WI38 (cell line): ENCODE data around the gene TMEM164.

Source experiments
- H3K4me3 ChIP-seq: 2 replicates; pipeline ENCODE4 v1.5.1; 2011; ENCODE audit warnings: low read depth, mild to moderate bottlenecking, control low read depth, low read length
- TF ChIP-seq, protein P1 (sequence below): IDR thresholded peaks from 2 replicates; pipeline ENCODE4 v1.5.1; 2012; ENCODE audit warnings: low read depth, mild to moderate bottlenecking, control low read depth, low read length

The TMEM164 gene

DNA sequence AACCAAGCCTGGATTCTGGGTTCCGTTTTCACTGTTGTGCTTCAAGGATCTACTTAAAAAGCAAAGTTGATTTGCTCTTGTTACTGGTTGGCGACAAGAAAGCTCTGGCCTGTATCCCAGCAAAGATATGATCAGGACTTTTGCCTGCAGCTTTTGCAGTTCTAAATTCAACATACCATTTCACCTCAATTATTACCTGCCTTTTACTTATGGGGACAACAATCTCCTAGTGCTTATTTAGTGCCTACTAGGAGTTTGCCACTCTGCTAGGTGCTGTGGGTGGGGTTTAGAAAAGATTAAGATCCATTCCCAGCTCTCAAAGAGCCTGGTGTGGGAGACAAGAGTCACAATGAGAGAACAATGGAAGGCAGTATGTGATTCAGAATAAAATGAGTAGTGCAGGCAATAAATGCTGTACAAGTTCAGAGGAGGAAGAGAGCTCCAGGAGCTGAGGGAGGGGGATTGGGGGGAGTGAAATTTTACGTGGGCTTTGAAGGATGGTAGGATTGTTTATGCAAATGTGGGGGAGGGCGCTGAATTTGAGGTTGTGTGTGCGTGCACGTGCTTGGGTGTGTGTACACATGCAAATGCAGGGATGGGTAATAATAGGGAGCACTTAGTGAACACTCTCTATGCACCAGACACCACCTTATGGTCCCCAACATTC lies 5.0 kb upstream of the TMEM164 start:
- no peak overlapping the region for H3K4me3 ChIP-seq
- TF ChIP-seq, protein P1, sequence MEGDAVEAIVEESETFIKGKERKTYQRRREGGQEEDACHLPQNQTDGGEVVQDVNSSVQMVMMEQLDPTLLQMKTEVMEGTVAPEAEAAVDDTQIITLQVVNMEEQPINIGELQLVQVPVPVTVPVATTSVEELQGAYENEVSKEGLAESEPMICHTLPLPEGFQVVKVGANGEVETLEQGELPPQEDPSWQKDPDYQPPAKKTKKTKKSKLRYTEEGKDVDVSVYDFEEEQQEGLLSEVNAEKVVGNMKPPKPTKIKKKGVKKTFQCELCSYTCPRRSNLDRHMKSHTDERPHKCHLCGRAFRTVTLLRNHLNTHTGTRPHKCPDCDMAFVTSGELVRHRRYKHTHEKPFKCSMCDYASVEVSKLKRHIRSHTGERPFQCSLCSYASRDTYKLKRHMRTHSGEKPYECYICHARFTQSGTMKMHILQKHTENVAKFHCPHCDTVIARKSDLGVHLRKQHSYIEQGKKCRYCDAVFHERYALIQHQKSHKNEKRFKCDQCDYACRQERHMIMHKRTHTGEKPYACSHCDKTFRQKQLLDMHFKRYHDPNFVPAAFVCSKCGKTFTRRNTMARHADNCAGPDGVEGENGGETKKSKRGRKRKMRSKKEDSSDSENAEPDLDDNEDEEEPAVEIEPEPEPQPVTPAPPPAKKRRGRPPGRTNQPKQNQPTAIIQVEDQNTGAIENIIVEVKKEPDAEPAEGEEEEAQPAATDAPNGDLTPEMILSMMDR, result no peak

DNA sequence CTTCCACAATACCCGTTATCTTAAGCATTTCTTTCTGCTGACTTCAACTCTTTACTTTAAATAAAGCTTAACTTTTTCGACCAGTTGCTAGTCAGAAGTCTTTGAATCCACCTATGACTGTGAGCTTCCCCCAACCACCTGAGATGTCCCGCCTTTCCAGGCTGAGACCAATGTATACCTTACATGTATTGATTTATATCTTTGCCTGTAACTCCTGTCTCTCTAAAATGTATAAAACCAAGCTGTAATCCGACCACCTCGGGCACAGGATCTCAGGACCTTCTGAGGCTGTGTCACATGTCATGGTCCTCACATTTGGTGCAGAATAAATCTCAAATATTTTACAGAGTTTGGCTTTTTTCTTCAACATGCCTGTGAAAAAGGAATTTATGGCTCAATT lies 2.9 kb upstream of the TMEM164 start:
- TF ChIP-seq, protein P1, result no peak
- no peak overlapping the region for H3K4me3 ChIP-seq

- no peak overlapping the region for H3K4me3 ChIP-seq
- TF ChIP-seq, protein P1, result no peak
Observed at GRCh38 chrX:110000847-110001713, 1.8 kb upstream of the TMEM164 start.

GRCh38 chrX:110001740-110002299 lies 1.1 kb upstream of the TMEM164 start:
- TF ChIP-seq, protein P1, result no peak
- H3K4me3 ChIP-seq, result peak overlapping the region; percentile 62

DNA sequence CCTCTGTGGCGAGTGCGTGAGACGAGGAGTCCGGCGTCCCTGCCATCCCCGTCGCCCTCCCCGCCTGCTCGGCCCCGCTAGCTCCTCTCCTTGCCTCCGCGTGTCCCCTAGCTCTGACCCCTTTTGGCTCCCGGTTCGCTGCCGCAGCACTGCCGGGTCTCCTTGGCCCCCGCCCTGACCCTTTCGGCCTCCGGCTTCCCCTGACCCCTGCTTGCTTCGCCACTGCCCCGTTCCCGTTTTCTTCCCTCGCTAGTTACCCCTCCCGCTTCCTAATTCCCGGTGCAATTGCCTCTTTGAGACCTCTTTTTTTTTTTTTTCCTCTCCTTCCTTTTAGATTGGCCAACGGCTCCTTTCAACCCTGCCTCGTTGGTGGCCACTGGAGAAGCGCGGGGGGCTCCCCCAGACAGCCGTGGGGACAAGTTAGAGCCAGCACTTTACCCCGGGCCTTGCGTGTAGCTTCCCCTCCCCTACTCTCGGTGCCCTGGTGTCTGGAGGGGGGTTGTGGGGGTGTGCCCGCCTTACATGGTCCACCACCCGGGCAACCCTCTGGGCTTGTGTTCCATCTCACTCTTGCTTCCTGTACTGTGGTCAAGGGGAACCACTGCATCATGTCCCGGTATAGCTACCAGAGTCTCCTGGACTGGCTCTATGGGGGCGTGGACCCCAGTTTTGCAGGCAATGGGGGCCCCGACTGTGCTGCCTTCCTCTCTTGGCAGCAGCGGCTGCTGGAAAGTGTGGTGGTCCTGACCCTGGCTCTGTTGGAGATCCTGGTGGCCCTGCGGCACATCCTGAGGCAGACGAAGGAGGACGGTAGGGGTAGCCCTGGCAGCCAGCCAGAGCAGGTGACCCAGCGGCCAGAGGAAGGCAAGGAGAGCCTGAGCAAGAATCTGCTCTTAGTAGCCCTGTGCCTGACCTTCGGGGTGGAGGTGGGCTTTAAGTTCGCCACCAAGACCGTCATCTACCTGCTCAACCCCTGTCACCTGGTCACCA lies 548 bp downstream of the TMEM164 start:
- H3K4me3 ChIP-seq, result peak overlapping the region; percentile 62
- TF ChIP-seq, protein P1, result no peak

- H3K4me3 ChIP-seq, result no peak overlapping the region
Observed at GRCh38 chrX:110004215-110004614, 1.3 kb downstream of the TMEM164 start.

More at GRCh38 chrX:110004215-110004614, 1.3 kb downstream of the TMEM164 start:
- TF ChIP-seq, protein P1, result no peak
